CD14-positive monocyte (primary cell): ENCODE measurements around the gene ZXDC. TPM values are rescaled to one million over a fixed set of nuclear protein-coding genes. Genes with fewer than 3 reads are reported as not detected.
A peak's percentile ranks its signal among the peaks of the same experiment; 100 is the strongest.

Source experiments
- DNase-seq, 3 donors: peaks; one replicate each; pipeline ENCODE4 v3.0.0-alpha.2; 2011 to 2022
- H2AFZ ChIP-seq: 2 replicates; pipeline ENCODE4 v1.6.0; 2012; ENCODE audit warnings: mild to moderate bottlenecking, low read depth, low read length, inconsistent platforms; ENCODE audit not compliant: insufficient read depth, poor library complexity, severe bottlenecking
- H3K27ac ChIP-seq, 2 donors: 1 replicate in 1 of 2; 2 replicates in 1 of 2; pipeline ENCODE4 v1.5.1; 2012 to 2013; ENCODE audit warnings: low read length in 2 of 2, control low read depth in 1 of 2, inconsistent platforms in 1 of 2, low read depth in 1 of 2, mild to moderate bottlenecking in 1 of 2
- H3K27me3 ChIP-seq, 2 donors: one replicate each; pipeline versions ENCODE4 v1.6.0 to v1.6.1; 2011 to 2013; ENCODE audit warnings: low read length in 2 of 2; ENCODE audit not compliant: control insufficient read depth in 2 of 2, insufficient read depth in 2 of 2
- H3K36me3 ChIP-seq, 2 donors: replicated peaks in 1 of 2; 1 replicate in 1 of 2; 2 replicates in 1 of 2; pipeline versions ENCODE4 v1.5.1 to v1.6.1; 2012 to 2013; ENCODE audit warnings: low read length in 2 of 2, control low read depth in 1 of 2, inconsistent platforms in 1 of 2, mild to moderate bottlenecking in 1 of 2; ENCODE audit not compliant: insufficient read depth in 2 of 2, control insufficient read depth in 1 of 2
- H3K4me1 ChIP-seq, 2 donors: 1 replicate in 1 of 2; 2 replicates in 1 of 2; pipeline versions ENCODE4 v1.5.1 to v1.6.1; 2012 to 2013; ENCODE audit warnings: low read length in 2 of 2, control low read depth in 1 of 2, inconsistent platforms in 1 of 2, mild to moderate bottlenecking in 1 of 2, moderate library complexity in 1 of 2; ENCODE audit not compliant: insufficient read depth in 2 of 2, control insufficient read depth in 1 of 2
- H3K4me2 ChIP-seq: replicated peaks from 2 replicates; pipeline ENCODE3; 2012; ENCODE audit warnings: low read length, moderate library complexity, mild to moderate bottlenecking; ENCODE audit not compliant: poor library complexity, severe bottlenecking; ENCODE audit errors: extremely low read depth
- H3K4me3 ChIP-seq, 3 experiments: fragments of 200-600 bp in 1 of 3; sonication (generic) in 1 of 3; replicated peaks in 1 of 3; 1 replicate in 2 of 3; 2 replicates in 1 of 3; pipeline ENCODE4 v1.5.1; 2011 to 2013; ENCODE audit warnings: low read length in 3 of 3, mild to moderate bottlenecking in 3 of 3, control low read depth in 2 of 3, low read depth in 2 of 3, inconsistent platforms in 1 of 3, moderate library complexity in 1 of 3
- H3K79me2 ChIP-seq: 2 replicates; pipeline ENCODE4 v1.6.0; 2012; ENCODE audit warnings: mild to moderate bottlenecking, control low read depth, inconsistent platforms, low read length, moderate library complexity; ENCODE audit not compliant: insufficient read depth
- H3K9ac ChIP-seq: 2 replicates; pipeline ENCODE4 v1.6.0; 2017; ENCODE audit warnings: low read length, mild to moderate bottlenecking; ENCODE audit not compliant: insufficient read depth, poor library complexity, severe bottlenecking
- H3K9me3 ChIP-seq, 2 donors: replicated peaks in 1 of 2; 1 replicate in 1 of 2; 2 replicates in 1 of 2; pipeline versions ENCODE4 v1.5.1 to v1.6.1; 2012 to 2013; ENCODE audit warnings: low read length in 2 of 2, control low read depth in 1 of 2; ENCODE audit not compliant: control insufficient read depth in 1 of 2, insufficient read depth in 1 of 2
- H4K20me1 ChIP-seq: 2 replicates; pipeline ENCODE4 v1.6.0; 2012; ENCODE audit warnings: mild to moderate bottlenecking, low read length, control low read depth, moderate library complexity; ENCODE audit not compliant: insufficient read depth
- H3K27ac Mint-ChIP-seq, 7 donors: one replicate each; pipeline ENCODE4 v1.8.0; 2020; ENCODE audit warnings: mild to moderate bottlenecking in 7 of 7, mixed read lengths in 7 of 7, moderate library complexity in 6 of 7, inconsistent platforms in 2 of 7
- H3K27me3 Mint-ChIP-seq, 3 donors: one replicate each; pipeline ENCODE4 v1.8.0; 2021 to 2022; ENCODE audit warnings: low read depth in 3 of 3, mild to moderate bottlenecking in 3 of 3, mixed read lengths in 3 of 3, moderate library complexity in 3 of 3, inconsistent platforms in 1 of 3
- H3K36me3 Mint-ChIP-seq, 2 donors: one replicate each; pipeline ENCODE4 v1.8.0; 2020; ENCODE audit warnings: mixed read lengths in 2 of 2, inconsistent platforms in 1 of 2, mild to moderate bottlenecking in 1 of 2
- H3K4me1 Mint-ChIP-seq: one replicate; pipeline ENCODE4 v1.8.0; 2020; ENCODE audit warnings: mild to moderate bottlenecking, mixed read lengths
- H3K4me3 Mint-ChIP-seq, 2 donors: one replicate each; pipeline ENCODE4 v1.8.0; 2020; ENCODE audit warnings: mild to moderate bottlenecking in 2 of 2, mixed read lengths in 2 of 2, moderate library complexity in 1 of 2
- H3K9me3 Mint-ChIP-seq, 7 donors: one replicate each; pipeline ENCODE4 v1.8.0; 2020 to 2022; ENCODE audit warnings: mixed read lengths in 7 of 7, mild to moderate bottlenecking in 6 of 7, moderate library complexity in 6 of 7, inconsistent platforms in 2 of 7
- CTCF ChIP-seq: fragments of 200-600 bp; IDR thresholded peaks from one replicate; pipeline ENCODE4 v1.8.0; 2022; ENCODE audit warnings: antibody characterized with exemption, mild to moderate bottlenecking
- WGBS: methylation state at CpG from one replicate; pipeline ENCODE4 v1.1.5; 2013; ENCODE audit warnings: missing lambda C conversion rate; ENCODE audit not compliant: insufficient coverage; 5-methylcytosine and 5-hydroxymethylcytosine counted together
- intact Hi-C, 2 donors: fragments of 100-400 bp; cut with micrococcal nuclease; formaldehyde crosslinking; loops; one replicate each; pipeline versions ENCODE4 v1.15.0 to v1.15.1; 2023
- polyA plus RNA-seq, 3 donors: library from polyadenylated mRNA; depleted of rRNA in 1 of 3; unstranded in 2 of 3; stranded (reverse) in 1 of 3; fragments of 300-500 nt in 2 of 3; fragments of >200 nt in 1 of 3; fragmentation: Illumina TruSeq in 2 of 3; gene quantifications; 1 replicate in 2 of 3; 2 replicates in 1 of 3; pipeline ENCODE4 v1.2.3, GENCODE V29; 2012 to 2021

ZXDC gene
- polyA plus RNA-seq, 3 donors, result 6.3 to 44.8 (median 9.7) TPM

GRCh38 chr3:126494204-126494969, 18.7 kb upstream of the ZXDC start:
- Histone ChIP-seq H3K4me1 (peaks cover 7 to 8% of the 10 kb centered on the region in 2 donors), H4K20me1 (no peaks in the 10 kb centered on the region), H3K9ac (no peak overlapping the region), H2AFZ (no peak overlapping the region), H3K4me2 (no peak overlapping the region), H3K79me2 (no peaks in the 10 kb centered on the region), H3K36me3 (no peaks in the 10 kb centered on the region), H3K27ac (no peak overlapping the region), H3K4me3 (no peak overlapping the region), H3K9me3 (no peaks in the 10 kb centered on the region), H3K27me3 (no peaks in the 10 kb centered on the region)
- Mint-ChIP-seq H3K4me1 (peaks cover 14% of the 10 kb centered on the region), H3K4me3 (no peak overlapping the region), H3K27ac (peak overlapping the region in 1 of 7 donors; percentile 36), H3K36me3 (no peaks in the 10 kb centered on the region), H3K9me3 (no peaks in the 10 kb centered on the region), H3K27me3 (peaks cover 2 to 6% (median 4%) of the 10 kb centered on the region in 3 donors)
- no peak for TF ChIP-seq CTCF
- no peak for DNase-seq
- intact Hi-C loops, result no loop called here
- WGBS, result 88% methylated on average over 11 of the region's 12 CpGs

- no peaks in the 10 kb centered on the region for H3K9me3 Mint-ChIP-seq
- H3K36me3 Mint-ChIP-seq, result no peaks in the 10 kb centered on the region
- DNase-seq, result no peak
- H3K36me3 ChIP-seq, result no peaks in the 10 kb centered on the region
- H3K4me2 ChIP-seq, result no peak overlapping the region
- H2AFZ ChIP-seq, result no peak overlapping the region
- no peak for TF ChIP-seq CTCF
- intact Hi-C loops, result no loop called here
- H3K79me2 ChIP-seq, result no peaks in the 10 kb centered on the region
- no peaks in the 10 kb centered on the region for H4K20me1 ChIP-seq
- H3K9me3 ChIP-seq, result no peaks in the 10 kb centered on the region
- no peak overlapping the region for H3K27ac ChIP-seq
- H3K4me3 Mint-ChIP-seq, result no peak overlapping the region
- H3K4me1 ChIP-seq, result peaks cover 7 to 8% of the 10 kb centered on the region in 2 donors
- 75% methylated on average over 7 of the region's 9 CpGs for whole genome bisulfite sequencing
- H3K4me3 ChIP-seq, result no peak overlapping the region
- H3K27ac Mint-ChIP-seq, result no peak overlapping the region
- peaks cover 14% of the 10 kb centered on the region for H3K4me1 Mint-ChIP-seq
- no peak overlapping the region for H3K9ac ChIP-seq
- H3K27me3 ChIP-seq, result no peaks in the 10 kb centered on the region
- H3K27me3 Mint-ChIP-seq, result peaks cover 2 to 8% (median 5%) of the 10 kb centered on the region in 3 donors
Measured at GRCh38 chr3:126493739-126494138, 18.0 kb upstream of the ZXDC start.
